HEK293 (cell line): ENCODE results near the gene POU2AF3.

Experiments
- HIC1 ChIP-seq: fragments of 450-650 bp; formaldehyde crosslinking; IDR thresholded peaks from 2 replicates; pipeline ENCODE4 v1.5.1; 2016; ENCODE audit warnings: missing biosample characterization, missing genetic modification characterization
- KLF16 ChIP-seq: fragments of 450-650 bp; formaldehyde crosslinking; IDR thresholded peaks from 2 replicates; pipeline ENCODE4 v1.5.1; 2017; ENCODE audit warnings: missing biosample characterization, missing genetic modification characterization
- PATZ1 ChIP-seq: fragments of 450-650 bp; formaldehyde crosslinking; IDR thresholded peaks from 2 replicates; pipeline ENCODE4 v1.5.1; 2016; ENCODE audit warnings: missing biosample characterization, missing genetic modification characterization
- PRDM1 ChIP-seq: fragments of 450-650 bp; formaldehyde crosslinking; IDR thresholded peaks from 2 replicates; pipeline ENCODE4; 2016; ENCODE audit warnings: missing biosample characterization, missing genetic modification characterization
- PRDM10 ChIP-seq: fragments of 450-650 bp; formaldehyde crosslinking; IDR thresholded peaks from 2 replicates; pipeline ENCODE4 v1.5.1; 2016; ENCODE audit warnings: missing biosample characterization, missing genetic modification characterization
- SETDB1 ChIP-seq: IDR thresholded peaks from one replicate; pipeline ENCODE4 v1.6.1; 2017; ENCODE audit warnings: mild to moderate bottlenecking, low read length, moderate library complexity, mixed read lengths; ENCODE audit not compliant: insufficient read length
- TRIM28 ChIP-seq: IDR thresholded peaks from 2 replicates; pipeline ENCODE4 v1.6.1; 2011; ENCODE audit warnings: low read length, control low read depth, borderline replicate concordance
- ZBTB17 ChIP-seq: fragments of 450-650 bp; formaldehyde crosslinking; IDR thresholded peaks from 2 replicates; pipeline ENCODE4 v1.5.1; 2016; ENCODE audit warnings: missing biosample characterization, missing genetic modification characterization
- ZBTB20 ChIP-seq: fragments of 450-650 bp; formaldehyde crosslinking; IDR thresholded peaks from 2 replicates; pipeline ENCODE4 v1.5.1; 2016; ENCODE audit warnings: missing biosample characterization, missing genetic modification characterization
- ZEB2 ChIP-seq: fragments of 450-650 bp; formaldehyde crosslinking; IDR thresholded peaks from 2 replicates; pipeline ENCODE4 v1.5.1; 2016; ENCODE audit warnings: missing biosample characterization, missing genetic modification characterization
- ZFP37 ChIP-seq: fragments of 450-650 bp; formaldehyde crosslinking; IDR thresholded peaks from 2 replicates; pipeline ENCODE4 v1.5.1; 2016; ENCODE audit warnings: missing biosample characterization, missing genetic modification characterization
- ZFP69B ChIP-seq: fragments of 450-650 bp; formaldehyde crosslinking; IDR thresholded peaks from 2 replicates; pipeline ENCODE4 v1.5.1; 2016; ENCODE audit warnings: missing biosample characterization, missing genetic modification characterization
- ZNF112 ChIP-seq: fragments of 450-650 bp; formaldehyde crosslinking; IDR thresholded peaks from 2 replicates; pipeline ENCODE4 v1.5.0; 2017; ENCODE audit warnings: missing biosample characterization, missing genetic modification characterization
- ZNF26 ChIP-seq: fragments of 450-650 bp; formaldehyde crosslinking; IDR thresholded peaks from 2 replicates; pipeline ENCODE4 v1.5.1; 2016; ENCODE audit warnings: missing biosample characterization, missing genetic modification characterization
- ZNF350 ChIP-seq: fragments of 450-650 bp; formaldehyde crosslinking; IDR thresholded peaks from 2 replicates; pipeline ENCODE4 v1.5.0; 2017; ENCODE audit warnings: missing biosample characterization, mild to moderate bottlenecking, missing genetic modification characterization
- ZNF449 ChIP-seq: fragments of 450-650 bp; formaldehyde crosslinking; IDR thresholded peaks from 2 replicates; pipeline ENCODE4 v1.5.1; 2017; ENCODE audit warnings: missing biosample characterization, mild to moderate bottlenecking, missing genetic modification characterization, moderate library complexity
- ZNF561 ChIP-seq: fragments of 450-650 bp; IDR thresholded peaks from 2 replicates; pipeline ENCODE4 v1.5.1; 2018; ENCODE audit warnings: missing biosample characterization, missing genetic modification characterization, borderline replicate concordance
- ZNF623 ChIP-seq: fragments of 450-650 bp; formaldehyde crosslinking; IDR thresholded peaks from 2 replicates; pipeline ENCODE4 v1.5.1; 2016; ENCODE audit warnings: missing biosample characterization, missing genetic modification characterization
- ZNF747 ChIP-seq: fragments of 450-650 bp; formaldehyde crosslinking; IDR thresholded peaks from 2 replicates; pipeline ENCODE4 v1.5.1; 2016; ENCODE audit warnings: missing biosample characterization, missing genetic modification characterization
- ZSCAN23 ChIP-seq: fragments of 450-650 bp; formaldehyde crosslinking; IDR thresholded peaks from 2 replicates; pipeline ENCODE4 v1.5.1; 2016; ENCODE audit warnings: missing biosample characterization, missing genetic modification characterization
- ZXDB ChIP-seq: fragments of 450-650 bp; formaldehyde crosslinking; IDR thresholded peaks from 2 replicates; pipeline ENCODE4 v1.5.1; 2016; ENCODE audit warnings: missing biosample characterization, missing genetic modification characterization

Gene POU2AF3

GRCh38 chr11:111303461-111303860 lies 5.1 kb downstream of the POU2AF3 start (continued):
- no peak for TF ChIP-seq ZNF26
- no peak for TF ChIP-seq ZNF747 (tag by site-specific recombination)
- no peak for TF ChIP-seq ZNF112 (tag by site-specific recombination)
- no peak for TF ChIP-seq ZFP69B
- peak; percentile 75; the same call in 1 of the 2 replicates for TF ChIP-seq TRIM28
- TF ChIP-seq ZNF561 = no peak
- peak; percentile 89 for TF ChIP-seq ZNF350 (tag by site-specific recombination)
- TF ChIP-seq ZXDB (tag by site-specific recombination) = no peak
- no peak for TF ChIP-seq HIC1 (tag by site-specific recombination)
- no peak for TF ChIP-seq ZNF623 (tag by site-specific recombination)
- 0 out of 2 replicates have a peak, but pooled peaks have one; percentile 31 for TF ChIP-seq ZBTB17 (tag by site-specific recombination)
- no peak for TF ChIP-seq PRDM1 (tag by site-specific recombination)
- no peak for TF ChIP-seq ZFP37 (tag by site-specific recombination)
- TF ChIP-seq KLF16 (tag by site-specific recombination) = no peak
- TF ChIP-seq ZNF449 (tag by site-specific recombination) = no peak
- no peak for TF ChIP-seq ZBTB20
- no peak for TF ChIP-seq ZEB2 (tag by site-specific recombination)
- TF ChIP-seq PATZ1 (tag by site-specific recombination) = no peak
- no peak for TF ChIP-seq ZSCAN23 (tag by site-specific recombination)
- peak; percentile 64 for TF ChIP-seq PRDM10
- no peak for TF ChIP-seq SETDB1
